ENCODE results near the gene PYGO2. TPM values are rescaled to one million over a fixed set of nuclear protein-coding genes. Genes with fewer than 3 reads are reported as not detected.

PYGO2 gene
- total RNA-seq, 2 experiments from 2014 or later = 44.3 to 47.3 TPM

DNA sequence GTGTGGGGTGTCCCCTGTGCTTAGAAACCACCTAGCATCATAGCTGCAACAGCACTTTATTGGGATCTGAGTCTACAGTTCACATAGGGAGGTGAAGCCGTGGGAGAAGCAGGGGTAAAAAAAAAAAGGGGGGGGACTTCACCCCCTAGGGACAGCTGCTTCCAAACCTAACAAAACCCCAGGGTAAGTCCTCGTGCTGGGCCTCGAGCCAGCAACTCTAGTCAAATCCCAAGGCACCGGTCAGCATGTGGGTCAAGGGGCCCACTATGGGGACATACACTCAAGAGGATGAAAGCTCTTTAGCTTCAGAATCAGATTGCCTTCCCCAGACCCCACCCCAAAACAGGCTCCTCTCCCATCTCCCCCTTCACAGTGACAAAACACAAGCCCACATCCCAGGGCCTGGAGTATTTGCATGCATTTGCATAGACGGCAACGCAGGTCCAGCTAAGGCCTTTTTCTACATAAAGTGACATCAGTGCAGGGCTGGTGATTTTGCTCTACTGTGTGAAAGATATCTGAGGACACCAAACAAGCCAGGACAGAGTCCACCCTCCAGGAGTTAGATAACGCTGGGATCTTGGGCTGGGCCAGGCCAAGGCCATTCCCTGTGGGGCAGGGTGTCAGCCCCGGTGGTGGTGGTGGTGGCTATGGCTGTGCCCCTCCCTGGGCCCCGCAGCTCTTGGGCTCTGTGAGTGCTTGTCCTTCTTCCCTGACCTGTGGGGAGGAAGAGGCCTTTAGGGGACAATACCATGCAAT is 17.0 kb downstream of the PYGO2 start:
- Histone ChIP-seq H2AFZ (ENCODE audit: low read length) (no peak overlapping the region; the same call in 1 of the 2 replicates), H3K79me2 (ENCODE audit: insufficient read depth, low read depth, low read length) (peaks cover 28% of the 10 kb centered on the region; the same call in 1 of the 2 replicates), H3K36me3 (ENCODE audit: insufficient read depth, low read length) (peaks cover 25% of the 10 kb centered on the region), H3K4me2 (ENCODE audit: low read length) (peak overlapping the region; percentile 99), H3K27ac (ENCODE audit: low read depth, low read length, poor library complexity, severe bottlenecking) (peak overlapping the region; percentile 98), H3K4me1 (ENCODE audit: insufficient read depth, low read length, poor library complexity, severe bottlenecking) (peaks cover 61% of the 10 kb centered on the region), H3K9me2 (ENCODE audit: insufficient read depth, low read length) (no peaks in the 10 kb centered on the region), H3K9me3 (ENCODE audit: low read length) (no peaks in the 10 kb centered on the region), H3K4me3 (ENCODE audit: low read depth, low read length, poor library complexity, severe bottlenecking) (peak overlapping the region; percentile 67), H4K20me1 (ENCODE audit: insufficient read depth, low read length) (no peaks in the 10 kb centered on the region)
- POLR2A ChIA-PET = interaction anchor here (0.7 to 1.9 kb wide), 4 partner anchors 9 to 79 kb away, joined by 3 to 7 read pairs (median 4); partner anchors contain the start of genes KCNN3 and PMVK
- BruUV-seq (replicated peaks) = no TSS peak
- intact Hi-C loops (cut with micrococcal nuclease; ENCODE audit: unreplicated experiment) = no loop called here
- DNase-seq (ENCODE audit: low spot score) = no peak
- no peak for TF ChIP-seq EZH2phosphoT487 (IDR thresholded peaks at IDR 0.05; ENCODE audit: borderline replicate concordance, low read depth, low read length)
- TF ChIP-seq, protein P1, sequence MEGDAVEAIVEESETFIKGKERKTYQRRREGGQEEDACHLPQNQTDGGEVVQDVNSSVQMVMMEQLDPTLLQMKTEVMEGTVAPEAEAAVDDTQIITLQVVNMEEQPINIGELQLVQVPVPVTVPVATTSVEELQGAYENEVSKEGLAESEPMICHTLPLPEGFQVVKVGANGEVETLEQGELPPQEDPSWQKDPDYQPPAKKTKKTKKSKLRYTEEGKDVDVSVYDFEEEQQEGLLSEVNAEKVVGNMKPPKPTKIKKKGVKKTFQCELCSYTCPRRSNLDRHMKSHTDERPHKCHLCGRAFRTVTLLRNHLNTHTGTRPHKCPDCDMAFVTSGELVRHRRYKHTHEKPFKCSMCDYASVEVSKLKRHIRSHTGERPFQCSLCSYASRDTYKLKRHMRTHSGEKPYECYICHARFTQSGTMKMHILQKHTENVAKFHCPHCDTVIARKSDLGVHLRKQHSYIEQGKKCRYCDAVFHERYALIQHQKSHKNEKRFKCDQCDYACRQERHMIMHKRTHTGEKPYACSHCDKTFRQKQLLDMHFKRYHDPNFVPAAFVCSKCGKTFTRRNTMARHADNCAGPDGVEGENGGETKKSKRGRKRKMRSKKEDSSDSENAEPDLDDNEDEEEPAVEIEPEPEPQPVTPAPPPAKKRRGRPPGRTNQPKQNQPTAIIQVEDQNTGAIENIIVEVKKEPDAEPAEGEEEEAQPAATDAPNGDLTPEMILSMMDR (conservative IDR thresholded peaks at IDR 0.05; ENCODE audit: low read length) = no peak
- CTCF ChIA-PET (ENCODE audit: unreplicated experiment) = interaction anchor here (0.8 to 2.2 kb wide), 3 partner anchors 10 to 117 kb away, joined by 3 to 13 read pairs (median 5); partner anchors contain the start of gene PBXIP1

DNA sequence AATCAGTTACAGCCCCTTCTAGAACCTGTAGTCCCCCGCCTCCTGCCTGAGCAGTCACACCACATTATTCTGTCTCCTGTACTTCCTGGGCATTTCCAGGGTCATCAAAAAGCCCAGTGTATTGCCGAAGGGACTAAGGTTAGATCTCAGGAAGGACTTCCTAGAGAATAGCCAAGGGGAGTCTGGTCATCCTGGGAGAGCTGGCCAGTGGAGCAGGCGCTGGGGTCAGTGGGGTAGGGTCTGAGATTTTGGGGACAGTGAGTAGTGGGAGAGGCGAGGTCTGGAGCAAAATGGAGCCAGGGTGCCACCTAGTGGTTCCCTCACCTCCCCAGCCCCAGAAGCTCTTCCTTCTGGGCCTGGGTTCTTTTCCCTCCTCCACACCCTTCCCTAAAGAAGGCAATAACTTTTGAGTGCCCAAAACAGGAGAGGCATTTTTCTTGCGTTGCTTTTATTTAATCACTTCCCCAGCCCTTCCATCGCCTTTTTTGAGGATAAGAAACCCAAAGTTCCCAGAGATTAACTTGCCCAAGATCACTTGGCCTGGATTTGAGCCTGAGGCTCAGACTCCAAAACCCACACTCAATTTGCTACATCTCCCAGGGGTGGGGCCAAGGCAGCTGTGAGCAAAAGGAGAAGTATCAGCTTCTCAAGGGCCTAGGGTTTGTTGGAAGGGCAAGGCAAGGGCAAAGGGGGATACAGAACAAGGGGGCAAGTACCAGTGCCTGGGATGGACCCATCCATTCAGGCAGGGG is 17.8 kb downstream of the PYGO2 start:
- Histone ChIP-seq H3K79me2 (ENCODE audit: insufficient read depth, low read depth, low read length) (peaks cover 30% of the 10 kb centered on the region; the same call in 1 of the 2 replicates), H3K36me3 (ENCODE audit: insufficient read depth, low read length) (peaks cover 25% of the 10 kb centered on the region), H3K4me3 (ENCODE audit: low read depth, low read length, poor library complexity, severe bottlenecking) (peak overlapping the region; percentile 67), H3K9me3 (ENCODE audit: low read length) (no peaks in the 10 kb centered on the region), H3K4me1 (ENCODE audit: insufficient read depth, low read length, poor library complexity, severe bottlenecking) (peaks cover 69% of the 10 kb centered on the region), H2AFZ (ENCODE audit: low read length) (peak overlapping the region; percentile 55; the same call in 1 of the 2 replicates), H3K4me2 (ENCODE audit: low read length) (peak overlapping the region; percentile 99), H3K9me2 (ENCODE audit: insufficient read depth, low read length) (no peaks in the 10 kb centered on the region), H3K27ac (ENCODE audit: low read depth, low read length, poor library complexity, severe bottlenecking) (peak overlapping the region; percentile 98), H4K20me1 (ENCODE audit: insufficient read depth, low read length) (no peaks in the 10 kb centered on the region)
- ChIA-PET POLR2A (interaction anchor here (0.6 to 1.9 kb wide), 5 partner anchors 8 to 274 kb away, joined by 3 to 7 read pairs (median 3); partner anchors contain the start of genes KCNN3 and PMVK), CTCF (ENCODE audit: unreplicated experiment) (interaction anchor here (0.5 to 2.2 kb wide), 5 partner anchors 11 to 722 kb away, joined by 3 to 13 read pairs (median 5); partner anchors contain the start of gene PBXIP1)
- TF ChIP-seq EZH2phosphoT487 (IDR thresholded peaks at IDR 0.05; ENCODE audit: borderline replicate concordance, low read depth, low read length) = no peak
- TF ChIP-seq, protein P1 (conservative IDR thresholded peaks at IDR 0.05; ENCODE audit: low read length) = peak; percentile 99
- intact Hi-C loops (cut with micrococcal nuclease; ENCODE audit: unreplicated experiment) = no loop called here
- no TSS peak for BruUV-seq (replicated peaks)
- peak; percentile 67 for DNase-seq (ENCODE audit: low spot score)
